AG08396 (cell line): ENCODE data around the gene PREX1.

ENCODE experiments used
- DNase-seq: peaks from one replicate; pipeline ENCODE4 v3.0.0; 2012; ENCODE audit warnings: low spot score, mixed read lengths

PREX1 gene

GRCh38 chr20:48581167-48581566, 246.6 kb downstream of the PREX1 start:
- DNase-seq, result no peak

GRCh38 chr20:48578397-48579098, 249.3 kb downstream of the PREX1 start:
- no peak for DNase-seq

DNA sequence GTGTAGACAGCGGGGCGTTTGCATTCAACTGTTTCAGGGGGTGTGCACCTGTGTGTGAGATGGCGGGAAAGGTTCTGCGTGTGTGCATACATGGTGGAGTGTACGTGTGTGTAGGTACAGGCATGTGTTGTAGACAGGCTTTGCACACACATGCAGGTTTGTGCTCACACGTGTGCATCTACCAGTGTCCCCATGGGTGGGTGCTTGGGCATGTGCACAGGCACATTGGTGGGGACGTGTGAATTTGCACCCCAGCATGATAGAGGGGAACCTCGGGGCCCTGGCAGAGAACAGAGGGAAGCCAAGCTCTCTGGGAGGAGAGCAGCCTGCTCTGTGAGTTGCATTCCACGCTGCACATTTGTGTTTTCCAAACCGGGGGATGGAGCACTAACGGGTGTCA, 250.2 kb downstream of the PREX1 start:
- DNase-seq, result no peak

DNA sequence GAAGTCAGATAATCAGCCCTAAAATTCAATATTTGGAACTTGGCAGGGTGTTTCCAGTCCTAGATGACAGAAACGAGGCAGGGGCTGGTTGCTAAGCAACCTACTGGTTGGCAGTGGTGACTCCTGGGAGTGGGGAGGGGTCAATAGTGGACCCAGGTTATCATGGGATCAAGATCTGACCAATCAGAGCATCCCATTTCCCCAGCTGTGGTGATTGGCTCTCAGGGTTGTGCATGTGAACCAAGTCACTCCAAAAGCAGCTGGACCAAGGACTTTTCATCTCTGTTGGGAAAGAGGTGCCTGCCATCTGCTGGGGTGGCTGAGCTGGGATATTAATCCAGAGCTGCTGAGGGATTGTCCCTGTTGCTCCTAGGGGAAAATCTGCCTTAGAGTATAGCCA, 253.4 kb downstream of the PREX1 start:
- no peak for DNase-seq
